MM.1S (cell line): ENCODE results near the gene DENND1A.

Experiments
- DNase-seq: peaks from one replicate; pipeline ENCODE4 v3.0.0-alpha.2; 2015
- H2AFZ ChIP-seq: fragments of 300-600 bp; sonication (generic); 2 replicates; pipeline ENCODE4 v1.6.0; 2016; ENCODE audit warnings: antibody characterized with exemption, low read length
- H3F3A ChIP-seq: fragments of 300-600 bp; sonication (generic); 2 replicates; pipeline ENCODE4 v1.6.1; 2016; ENCODE audit warnings: mild to moderate bottlenecking, antibody characterized with exemption, low read length, moderate library complexity, mixed read lengths; ENCODE audit not compliant: insufficient read depth
- H3K27ac ChIP-seq: fragments of 300-600 bp; sonication (generic); 2 replicates; pipeline ENCODE4 v1.5.1; 2016; ENCODE audit warnings: mild to moderate bottlenecking, low read length
- H3K27me3 ChIP-seq: fragments of 300-600 bp; sonication (generic); replicated peaks from 2 replicates; pipeline ENCODE4 v1.6.0; 2016; ENCODE audit warnings: low read length; ENCODE audit not compliant: insufficient read depth
- H3K36me3 ChIP-seq: fragments of 300-600 bp; sonication (generic); replicated peaks from 2 replicates; pipeline ENCODE4 v1.6.1; 2016; ENCODE audit warnings: mild to moderate bottlenecking, low read length, mixed read lengths; ENCODE audit not compliant: insufficient read depth
- H3K4me1 ChIP-seq: fragments of 300-600 bp; sonication (generic); 2 replicates; pipeline ENCODE4 v1.6.1; 2016; ENCODE audit warnings: low read length, mixed read lengths
- H3K4me2 ChIP-seq: fragments of 300-600 bp; sonication (generic); 2 replicates; pipeline ENCODE4 v1.6.0; 2016; ENCODE audit warnings: low read depth, low read length
- H3K4me3 ChIP-seq: fragments of 300-600 bp; sonication (generic); 2 replicates; pipeline ENCODE4 v1.5.1; 2016; ENCODE audit warnings: low read length, mixed read lengths
- H3K79me2 ChIP-seq: fragments of 300-600 bp; sonication (generic); 2 replicates; pipeline ENCODE4 v1.6.1; 2016; ENCODE audit warnings: mixed run types, low read length, mixed read lengths
- H3K9ac ChIP-seq: fragments of 300-600 bp; sonication (generic); 2 replicates; pipeline ENCODE4 v1.6.1; 2016; ENCODE audit warnings: low read length, mixed read lengths
- H3K9me2 ChIP-seq: fragments of 300-600 bp; sonication (generic); replicated peaks from 2 replicates; pipeline ENCODE4 v1.6.1; 2016; ENCODE audit warnings: mild to moderate bottlenecking, low read length, mixed read lengths; ENCODE audit not compliant: insufficient read depth
- H3K9me3 ChIP-seq: fragments of 300-600 bp; sonication (generic); replicated peaks from 2 replicates; pipeline ENCODE4 v1.6.1; 2016; ENCODE audit warnings: mild to moderate bottlenecking, low read length, mixed read lengths; ENCODE audit not compliant: insufficient read depth
- H4K20me1 ChIP-seq: fragments of 300-600 bp; sonication (generic); 2 replicates; pipeline ENCODE4 v1.6.1; 2016; ENCODE audit warnings: mild to moderate bottlenecking, low read length, moderate library complexity, mixed read lengths; ENCODE audit not compliant: insufficient read depth
- CTCF ChIP-seq: fragments of 300-600 bp; sonication (generic); IDR thresholded peaks from 2 replicates; pipeline ENCODE4 v1.5.1; 2016; ENCODE audit warnings: antibody characterized with exemption, low read length, mixed read lengths
- EZH2 ChIP-seq: fragments of 300-600 bp; sonication (generic); optimal IDR thresholded peaks from 2 replicates; pipeline ENCODE3; 2017; ENCODE audit warnings: low read depth, mild to moderate bottlenecking, antibody characterized with exemption, low read length, mixed read lengths
- EZH2phosphoT487 ChIP-seq: fragments of 300-600 bp; sonication (generic); IDR thresholded peaks from 2 replicates; pipeline ENCODE4 v1.6.1; 2018; ENCODE audit warnings: antibody characterized with exemption, low read length

DENND1A gene

GRCh38 chr9:123746765-123747164 lies 183.2 kb downstream of the DENND1A start:
- H3F3A ChIP-seq, result peaks cover 9% of the 10 kb centered on the region; the same call in 1 of the 2 replicates
- no peak overlapping the region for H2AFZ ChIP-seq

GRCh38 chr9:123745933-123746332 lies 184.0 kb downstream of the DENND1A start:
- no peak overlapping the region for H3K4me3 ChIP-seq
- H3F3A ChIP-seq, result peaks cover 9% of the 10 kb centered on the region; the same call in 1 of the 2 replicates
- H3K4me2 ChIP-seq, result no peak overlapping the region
- H2AFZ ChIP-seq, result no peak overlapping the region
- TF ChIP-seq CTCF (no peak), EZH2phosphoT487 (no peak)
- H4K20me1 ChIP-seq, result no peaks in the 10 kb centered on the region
- H3K36me3 ChIP-seq, result no peaks in the 10 kb centered on the region
- no peaks in the 10 kb centered on the region for H3K9me2 ChIP-seq
- no peak for DNase-seq
- H3K9me3 ChIP-seq, result no peaks in the 10 kb centered on the region
- no peak overlapping the region for H3K27ac ChIP-seq
- peaks cover 24% of the 10 kb centered on the region for H3K4me1 ChIP-seq
- H3K9ac ChIP-seq, result no peak overlapping the region
- H3K79me2 ChIP-seq, result 0 out of 2 replicates have a peak, but pooled peaks cover 3% of the 10 kb centered on the region
- no peaks in the 10 kb centered on the region for H3K27me3 ChIP-seq

More at GRCh38 chr9:123746765-123747164, 183.2 kb downstream of the DENND1A start:
- Histone ChIP-seq H3K4me3 (no peak overlapping the region), H3K36me3 (no peaks in the 10 kb centered on the region), H3K9me3 (no peaks in the 10 kb centered on the region), H3K4me1 (peaks cover 24% of the 10 kb centered on the region), H3K27me3 (no peaks in the 10 kb centered on the region), H3K9me2 (no peaks in the 10 kb centered on the region), H3K9ac (no peak overlapping the region), H3K4me2 (no peak overlapping the region), H3K79me2 (0 out of 2 replicates have a peak, but pooled peaks cover 3% of the 10 kb centered on the region), H4K20me1 (no peaks in the 10 kb centered on the region), H3K27ac (no peak overlapping the region)
- DNase-seq, result no peak
- no peak for TF ChIP-seq EZH2phosphoT487
- no peak for TF ChIP-seq CTCF
- no peak for TF ChIP-seq EZH2

- Histone ChIP-seq H4K20me1 (no peaks in the 10 kb centered on the region), H3K4me2 (no peak overlapping the region), H3K36me3 (no peaks in the 10 kb centered on the region), H3K9ac (no peak overlapping the region), H2AFZ (no peak overlapping the region), H3K4me1 (peaks cover 24% of the 10 kb centered on the region), H3F3A (peaks cover 9% of the 10 kb centered on the region; the same call in 1 of the 2 replicates), H3K27ac (no peak overlapping the region), H3K9me3 (no peaks in the 10 kb centered on the region), H3K27me3 (no peaks in the 10 kb centered on the region), H3K79me2 (0 out of 2 replicates have a peak, but pooled peaks cover 3% of the 10 kb centered on the region), H3K9me2 (no peaks in the 10 kb centered on the region), H3K4me3 (no peak overlapping the region)
- TF ChIP-seq CTCF (no peak), EZH2phosphoT487 (no peak), EZH2 (no peak)
- no peak for DNase-seq
Observed at GRCh38 chr9:123745451-123745850, 184.5 kb downstream of the DENND1A start.
